HepG2 (cell line): ENCODE measurements around the gene FAM120B. TPM values are rescaled to one million over a fixed set of nuclear protein-coding genes. Genes with fewer than 3 reads are reported as not detected.

Experiments used
- BHLHE40 ChIP-seq: IDR thresholded peaks from 2 replicates; pipeline ENCODE4 v1.6.1; 2011; ENCODE audit warnings: low read length, improper control_type of control experiment
- HNF4A ChIP-seq: sonication (generic); formaldehyde crosslinking; IDR thresholded peaks from 2 replicates; pipeline ENCODE4 v1.4.0; 2020; ENCODE audit warnings: missing genetic modification reagents
- KIAA2018 ChIP-seq: sonication (generic); formaldehyde crosslinking; IDR thresholded peaks from 2 replicates; pipeline ENCODE4 v1.5.0; 2020; ENCODE audit warnings: mild to moderate bottlenecking, missing genetic modification reagents, borderline replicate concordance
- SCMH1 ChIP-seq: sonication (generic); formaldehyde crosslinking; IDR thresholded peaks from 2 replicates; pipeline ENCODE4 v1.9.0; 2021; ENCODE audit warnings: missing genetic modification reagents, mild to moderate bottlenecking, borderline replicate concordance
- ZNF30 ChIP-seq: sonication (generic); formaldehyde crosslinking; IDR thresholded peaks from 2 replicates; pipeline ENCODE4 v1.5.0; 2020; ENCODE audit warnings: mild to moderate bottlenecking, missing genetic modification reagents
- ZNF354B ChIP-seq: sonication (generic); formaldehyde crosslinking; IDR thresholded peaks from 2 replicates; pipeline ENCODE4 v1.8.0; 2022; ENCODE audit warnings: mild to moderate bottlenecking, missing genetic modification reagents
- ZNF362 ChIP-seq: sonication (generic); formaldehyde crosslinking; IDR thresholded peaks from 2 replicates; pipeline ENCODE4 v1.4.0; 2020; ENCODE audit warnings: missing genetic modification reagents, mild to moderate bottlenecking, borderline replicate concordance
- ZNF598 ChIP-seq: sonication (generic); formaldehyde crosslinking; IDR thresholded peaks from 2 replicates; pipeline ENCODE4 v1.5.1; 2020; ENCODE audit warnings: mild to moderate bottlenecking, missing genetic modification reagents, borderline replicate concordance
- ZNF646 ChIP-seq: sonication (generic); formaldehyde crosslinking; IDR thresholded peaks from 2 replicates; pipeline ENCODE4 v1.9.0; 2021; ENCODE audit warnings: mild to moderate bottlenecking, missing genetic modification reagents
- ZNF652 ChIP-seq: IDR thresholded peaks from 2 replicates; pipeline ENCODE4 v1.6.1; 2016; ENCODE audit warnings: low read depth, borderline replicate concordance
- ZNF816 ChIP-seq: sonication (generic); formaldehyde crosslinking; IDR thresholded peaks from 2 replicates; pipeline ENCODE4 v1.8.0; 2022; ENCODE audit warnings: missing genetic modification reagents, mild to moderate bottlenecking, borderline replicate concordance
- polyA plus RNA-seq, 8 experiments: library from polyadenylated mRNA; depleted of rRNA in 3 of 8; stranded (reverse) in 7 of 8; unstranded in 1 of 8; fragments of >200 nt; fragmentation: Illumina TruSeq in 4 of 8; extraction: Trizol in 4 of 8; gene quantifications; 2 replicates each; pipeline versions ENCODE4 v1.2.1 to v1.2.3, GENCODE V29; 2011 to 2016; ENCODE audit warnings: low read depth in 4 of 8, missing spikeins in 1 of 8, mixed read lengths in 1 of 8; ENCODE audit not compliant: insufficient read depth in 1 of 8
- total RNA-seq, 5 experiments: library from RNA; depleted of rRNA; stranded (reverse); fragments of >200 nt; fragmentation: Illumina TruSeq; extraction: Trizol; gene quantifications; 2 replicates each; pipeline ENCODE4 v1.2.3, GENCODE V29; 2016; ENCODE audit warnings: low read depth in 1 of 5

Gene FAM120B
- total and polyA plus RNA-seq, 2 of the 13 experiments (the other 11 are each of a cell fraction or from before 2014, with no cell fraction given), result 9.2 to 10.7 TPM

GRCh38 chr6:170329321-170329720, 22.8 kb downstream of the FAM120B start (continued):
- no peak for TF ChIP-seq ZNF646 (CRISPR knock-in tag)
- TF ChIP-seq ZNF598 (CRISPR knock-in tag), result no peak
- no peak for TF ChIP-seq ZNF30 (CRISPR knock-in tag)
- no peak for TF ChIP-seq ZNF816 (CRISPR knock-in tag)
- no peak for TF ChIP-seq KIAA2018 (CRISPR knock-in tag)
- no peak for TF ChIP-seq SCMH1
- no peak for TF ChIP-seq ZNF652
- TF ChIP-seq ZNF354B (CRISPR knock-in tag), result no peak
- no peak for TF ChIP-seq HNF4A (CRISPR knock-in tag)
- TF ChIP-seq ZNF362 (CRISPR knock-in tag), result no peak
- TF ChIP-seq BHLHE40, result no peak
